GM18508 (cell line): Measurements from ENCODE around the gene SELENOM.
"Not testable (repeated sequence)": the region's sequence is repeated elsewhere in the genome, so short reads cannot be mapped to it uniquely, and the experiment has no call there.

Experiments
- ATAC-seq: cut with Tn5 transposase; IDR thresholded peaks from one replicate; pipeline ENCODE4 v1.9.1; 2021; ENCODE audit warnings: moderate number of reproducible peaks; ENCODE audit not compliant: insufficient read depth, unreplicated experiment

Gene SELENOM

DNA sequence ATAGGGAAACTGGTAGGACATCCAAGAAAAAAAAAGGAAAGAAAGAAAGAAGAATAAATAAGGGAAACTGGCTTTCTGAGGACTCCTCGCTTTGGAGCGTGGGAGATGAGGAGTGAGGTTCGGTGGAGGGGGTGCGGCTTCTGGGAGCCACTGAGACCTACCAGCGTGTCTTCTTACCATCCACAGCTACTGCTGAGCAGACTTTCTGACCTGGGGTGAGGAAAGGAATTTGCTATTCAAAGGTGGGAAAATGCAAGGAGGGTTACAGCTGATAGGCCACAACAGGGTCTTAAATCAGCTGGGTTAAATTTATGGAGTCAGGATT lies 488 bp upstream of the SELENOM start:
- ATAC-seq, result no peak

DNA sequence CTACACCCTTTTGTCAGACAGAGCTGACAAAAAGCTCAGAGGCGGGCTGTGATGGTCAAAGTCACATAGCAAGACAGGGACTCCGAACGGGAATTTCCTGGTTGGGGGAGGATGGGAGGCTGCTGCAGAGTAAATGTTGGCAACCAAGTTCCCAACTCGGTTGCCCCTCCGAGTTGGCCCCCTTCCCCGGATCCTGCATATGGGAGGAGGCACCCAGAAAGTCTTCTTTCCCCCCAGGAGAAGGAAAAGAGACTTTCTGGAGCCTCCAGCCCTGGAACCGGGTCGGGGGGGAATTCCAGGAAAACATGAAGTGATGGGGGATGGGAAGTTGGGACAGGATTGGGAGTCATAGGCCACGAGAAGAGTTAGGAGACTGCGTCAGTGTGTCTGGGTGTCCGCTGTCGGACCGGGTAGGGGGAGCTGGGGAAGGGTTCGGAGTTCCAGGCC lies 614 bp downstream of the SELENOM start:
- ATAC-seq, result no peak

DNA sequence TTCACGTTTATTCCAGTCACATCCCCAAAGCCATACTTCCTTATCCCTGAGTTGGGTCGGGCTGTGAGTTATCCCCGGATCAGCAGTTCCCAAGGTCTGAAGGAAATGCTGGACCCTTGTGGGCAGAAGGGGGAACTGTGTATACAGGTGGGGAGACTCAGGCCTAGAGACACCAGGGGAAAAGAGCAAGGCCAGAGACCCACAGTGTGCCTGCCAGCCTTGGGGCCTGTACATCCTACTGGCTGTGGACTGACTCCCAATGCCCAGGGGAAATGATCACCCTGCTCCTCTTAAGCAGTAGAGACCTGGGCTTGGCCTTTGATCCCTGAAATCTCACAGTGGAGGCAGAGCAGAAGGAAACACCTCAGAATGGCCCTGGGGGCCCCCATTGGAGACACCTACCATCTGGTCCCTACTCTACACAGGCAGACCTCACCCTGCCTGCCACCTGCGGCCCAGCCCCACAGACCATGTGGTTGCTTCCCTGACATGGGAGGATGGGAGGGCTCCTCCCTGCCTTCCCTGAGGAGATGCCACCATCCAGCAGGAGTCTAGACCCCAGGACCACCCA lies 1.3 kb downstream of the SELENOM start:
- ATAC-seq, result no peak

DNA sequence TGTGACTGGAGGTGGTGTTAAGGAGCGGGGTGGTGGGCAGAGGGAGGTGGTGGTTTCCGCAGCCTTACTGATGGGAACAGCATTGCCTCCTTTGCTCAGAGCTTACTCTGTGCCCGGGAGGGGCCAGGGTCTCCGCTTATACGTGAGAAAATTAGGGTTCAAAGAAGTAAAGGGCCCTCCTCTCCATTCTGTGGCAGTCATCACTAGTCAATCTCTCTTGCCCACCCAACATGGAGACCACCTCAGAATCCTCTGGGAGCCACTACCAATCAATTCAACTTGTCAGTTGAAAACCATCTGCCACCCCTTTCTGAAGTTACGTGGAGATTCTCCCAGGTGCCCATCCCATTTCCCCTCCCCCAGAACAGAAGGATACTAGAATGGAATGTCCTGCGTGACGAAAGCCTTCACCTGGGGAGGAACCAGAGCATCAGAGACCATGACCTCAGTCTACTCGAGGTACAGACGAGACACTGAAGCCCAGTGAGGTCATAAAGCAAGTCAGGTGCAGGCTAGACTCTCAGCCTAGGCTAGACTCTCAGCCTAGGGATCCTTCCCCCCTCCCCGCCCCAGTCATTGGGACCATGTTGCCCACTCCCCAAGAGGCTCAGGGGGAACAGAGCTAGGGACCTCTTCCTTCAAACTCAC lies 2.0 kb downstream of the SELENOM start:
- ATAC-seq, result no peak

DNA sequence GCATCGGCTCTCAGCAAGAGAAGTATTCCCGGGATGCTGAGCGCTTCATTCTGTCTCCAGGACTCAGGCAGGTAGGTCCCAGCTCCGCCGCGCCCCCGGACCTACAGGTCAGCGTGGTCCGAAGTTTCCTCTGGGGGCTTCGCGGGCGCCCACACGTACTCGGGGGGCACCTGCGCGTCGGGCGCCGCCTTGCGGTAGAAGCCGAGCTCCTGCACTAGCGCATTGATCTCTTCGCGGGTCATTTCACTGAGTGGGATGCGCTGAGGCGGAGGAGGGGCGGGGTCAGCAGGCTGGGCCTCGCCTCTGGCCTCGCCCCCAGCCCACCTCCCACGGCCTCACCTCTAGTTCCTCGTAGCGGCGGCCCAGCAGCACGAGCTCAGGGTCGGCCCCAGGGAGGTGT lies 2.5 kb downstream of the SELENOM start:
- ATAC-seq, result no peak

DNA sequence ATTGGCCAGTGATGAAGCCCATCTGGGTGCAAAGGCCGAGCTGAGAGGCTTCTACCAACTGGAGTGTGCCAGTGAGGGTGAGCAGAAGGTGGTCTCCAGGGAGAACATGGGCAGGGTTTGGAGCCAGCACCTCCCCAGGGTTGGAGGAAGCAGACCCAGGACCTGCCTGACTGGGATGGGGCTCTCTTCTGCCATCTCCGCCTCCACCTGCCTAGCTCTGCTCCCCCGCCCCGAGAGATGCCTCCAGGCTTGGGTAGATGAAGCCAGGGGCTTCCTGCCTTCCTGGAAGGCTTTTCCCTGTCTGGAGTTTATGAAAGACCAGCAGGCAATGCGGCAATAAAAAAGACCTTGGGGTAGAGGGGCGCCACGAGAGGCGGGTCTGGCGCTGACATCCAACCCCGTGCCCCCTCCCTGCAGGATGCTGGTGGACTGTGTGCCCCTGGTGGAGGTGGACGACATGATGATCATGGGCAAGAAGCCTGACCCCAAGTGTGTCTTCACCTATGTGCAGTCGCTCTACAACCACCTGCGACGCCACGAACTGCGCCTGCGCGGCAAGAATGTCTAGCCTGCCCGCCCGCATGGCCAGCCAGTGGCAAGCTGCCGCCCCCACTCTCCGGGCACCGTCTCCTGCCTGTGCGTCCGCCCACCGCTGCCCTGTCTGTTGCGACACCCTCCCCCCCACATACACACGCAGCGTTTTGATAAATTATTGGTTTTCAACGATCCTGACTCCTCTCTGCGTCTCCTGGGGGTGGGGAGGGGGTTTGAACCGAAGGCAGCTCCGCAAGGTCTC lies 3.3 kb downstream of the SELENOM start:
- no peak for ATAC-seq

DNA sequence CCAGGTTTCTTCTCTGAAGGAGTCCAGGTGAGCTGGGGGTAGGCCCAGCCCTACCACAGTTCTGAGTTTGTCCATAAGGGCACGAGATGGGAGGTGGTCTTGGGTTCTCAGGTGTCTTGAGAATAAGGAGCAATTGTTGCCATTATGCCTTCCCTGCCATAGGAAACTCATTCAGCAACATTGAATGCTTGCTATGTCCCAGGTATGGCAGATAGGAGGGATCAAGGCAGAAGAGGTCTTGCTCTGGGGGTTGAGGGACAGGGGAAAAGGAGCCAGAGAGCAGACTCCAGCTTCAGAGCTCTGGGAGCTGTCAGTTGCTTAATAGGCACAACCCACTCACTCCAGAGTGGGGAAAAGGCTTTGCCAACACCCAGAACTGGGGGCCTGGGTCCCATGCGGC lies 4.3 kb downstream of the SELENOM start:
- no peak for ATAC-seq

DNA sequence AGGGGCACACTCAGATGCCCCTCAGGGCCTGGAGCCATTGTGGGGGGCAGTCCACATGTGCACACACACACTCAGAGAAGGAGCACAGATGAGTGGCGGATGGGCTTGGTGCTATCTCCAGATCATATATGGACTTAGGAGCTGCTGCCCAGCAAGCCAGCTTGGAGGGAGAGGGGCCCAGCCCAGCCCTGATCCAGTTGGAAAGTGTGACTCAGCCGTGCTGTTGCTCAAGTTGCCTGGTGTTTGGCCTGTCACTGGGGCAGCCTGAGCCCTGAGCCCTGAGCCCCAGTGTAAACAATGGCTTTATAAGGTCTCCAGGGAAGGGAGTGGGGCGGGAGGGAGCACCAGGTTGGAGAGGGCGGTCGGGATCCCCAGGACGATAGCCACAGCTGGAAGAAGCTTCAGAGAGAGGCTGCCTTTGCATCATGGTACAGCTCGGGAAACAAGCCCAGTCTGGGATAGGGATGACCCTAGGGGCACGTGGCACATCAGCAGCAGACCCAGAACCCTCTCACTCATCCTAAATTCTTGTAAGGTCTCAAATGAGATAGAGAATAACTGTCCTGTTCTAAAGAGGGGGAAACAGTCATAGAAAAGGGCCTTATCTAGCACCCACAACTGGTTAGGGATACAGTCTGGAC lies 4.8 kb downstream of the SELENOM start:
- no peak for ATAC-seq

DNA sequence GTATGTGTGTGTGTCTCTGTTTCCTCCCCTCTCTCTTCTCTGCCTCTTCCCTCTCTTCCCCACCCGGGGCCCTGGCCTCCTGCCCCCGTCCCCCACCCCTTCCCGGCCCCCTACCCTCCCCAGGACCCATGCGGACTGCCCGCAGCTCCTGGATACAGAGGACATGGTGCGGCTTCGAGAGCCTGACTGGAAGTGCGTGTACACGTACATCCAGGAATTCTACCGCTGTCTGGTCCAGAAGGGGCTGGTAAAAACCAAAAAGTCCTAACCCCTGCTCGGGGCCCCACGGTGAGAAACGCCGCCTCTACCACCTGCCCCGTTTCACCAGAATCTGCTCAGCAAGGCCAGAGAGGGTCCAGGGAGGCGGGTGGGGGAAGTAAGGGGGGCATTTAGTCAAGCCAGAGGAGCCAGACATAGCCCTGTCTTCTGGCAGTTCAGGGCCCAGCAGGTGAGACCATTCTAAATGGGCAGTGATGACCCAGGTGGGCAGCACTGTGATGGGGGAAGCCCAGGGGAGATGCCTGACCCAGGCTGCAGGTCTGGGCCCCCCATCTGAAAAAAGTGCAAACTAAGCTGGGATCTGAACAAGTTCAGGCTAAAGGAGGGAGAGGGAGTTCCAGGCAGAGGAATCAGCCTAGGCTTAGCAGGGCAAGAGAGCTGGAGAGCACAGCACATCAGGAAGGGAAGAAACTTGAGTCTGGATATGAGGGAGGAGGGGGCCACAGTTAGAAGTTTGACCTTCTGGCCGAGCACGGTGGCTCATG lies 6.4 kb downstream of the SELENOM start:
- no peak for ATAC-seq

DNA sequence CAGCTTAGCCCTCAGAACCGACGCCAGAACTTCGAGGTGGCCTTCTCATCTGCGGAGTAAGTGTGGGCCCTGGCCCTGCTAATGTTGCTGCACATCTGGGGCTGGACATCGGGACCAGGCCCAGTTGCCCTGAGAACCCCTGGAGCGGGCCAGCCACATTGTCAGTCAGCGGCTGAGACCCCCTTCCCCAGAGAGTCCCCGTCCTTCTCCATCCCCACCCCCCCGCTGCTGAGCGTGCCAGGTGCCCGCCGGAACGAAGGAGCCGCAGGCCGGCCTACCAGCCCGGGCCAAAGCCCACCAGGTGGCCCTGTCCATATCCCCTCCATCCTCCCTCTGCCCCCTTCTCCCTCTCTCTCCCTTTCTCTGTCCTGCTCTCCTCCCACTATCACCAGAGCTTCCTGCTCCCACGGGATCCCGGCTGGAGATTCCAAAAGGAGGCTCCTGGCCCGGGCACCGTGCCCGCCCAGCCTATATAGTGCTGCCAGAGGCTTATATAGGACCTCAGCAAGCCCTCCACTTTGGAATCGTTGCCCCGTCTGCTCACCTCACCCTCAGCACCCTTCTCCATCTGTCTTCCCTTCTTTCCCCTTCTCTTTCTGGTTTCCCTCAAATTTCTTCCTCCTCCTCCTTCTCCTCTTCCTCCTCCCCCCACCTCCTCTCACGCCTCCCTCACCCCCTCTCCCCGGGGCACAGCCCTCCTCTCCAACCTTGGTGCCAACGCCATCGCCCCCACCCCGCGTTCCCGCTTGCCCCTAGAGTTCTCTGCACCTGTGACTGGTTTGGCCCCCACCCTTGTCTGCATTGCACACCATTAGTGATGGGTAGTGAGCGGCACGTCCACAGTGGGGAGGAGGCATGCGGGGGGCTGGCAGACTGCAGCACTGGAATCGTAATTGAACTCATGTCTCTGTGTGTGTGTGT lies 7.3 kb downstream of the SELENOM start:
- ATAC-seq, result no peak

DNA sequence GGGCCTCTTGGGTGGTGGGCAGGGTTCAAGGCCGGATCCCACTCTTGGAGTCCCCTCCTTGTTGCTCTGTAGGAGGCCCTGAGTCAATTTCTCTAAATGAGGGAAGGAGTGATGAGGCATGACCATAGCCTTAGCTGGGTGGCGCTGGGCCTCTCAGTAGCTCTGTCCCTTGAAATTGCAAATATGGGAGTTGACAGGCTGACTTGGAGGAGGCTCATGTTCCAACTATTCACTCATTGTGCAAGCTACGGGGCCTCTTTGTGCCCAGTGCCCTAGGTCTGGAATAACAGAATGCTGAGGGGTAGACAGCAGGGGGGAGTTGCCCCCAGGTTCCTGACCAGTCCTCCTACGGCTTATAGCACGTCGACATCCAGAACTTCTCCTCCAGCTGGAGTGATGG lies 8.0 kb downstream of the SELENOM start:
- ATAC-seq, result no peak

DNA sequence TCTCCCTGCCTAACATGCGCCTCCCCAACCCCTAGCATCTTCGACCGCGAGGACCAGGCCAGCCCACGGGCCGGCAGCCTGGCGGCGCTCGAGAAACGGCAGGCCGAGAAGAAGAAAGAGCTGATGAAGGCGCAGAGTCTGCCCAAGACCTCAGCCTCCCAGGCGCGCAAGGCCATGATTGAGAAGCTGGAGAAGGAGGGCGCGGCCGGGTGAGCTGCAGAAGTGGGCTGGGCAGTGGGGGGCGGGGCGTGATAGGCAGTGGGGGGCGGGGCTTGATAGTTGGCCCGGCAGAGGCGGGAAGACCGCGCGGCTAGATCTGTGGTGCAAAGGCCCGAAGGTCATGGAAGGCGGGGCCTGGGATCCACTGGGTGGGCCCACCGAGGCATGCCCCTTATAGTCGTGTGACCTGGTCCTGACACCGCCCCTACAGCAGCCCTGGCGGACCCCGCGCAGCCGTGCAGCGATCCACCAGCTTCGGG lies 8.7 kb downstream of the SELENOM start:
- ATAC-seq, result no peak

DNA sequence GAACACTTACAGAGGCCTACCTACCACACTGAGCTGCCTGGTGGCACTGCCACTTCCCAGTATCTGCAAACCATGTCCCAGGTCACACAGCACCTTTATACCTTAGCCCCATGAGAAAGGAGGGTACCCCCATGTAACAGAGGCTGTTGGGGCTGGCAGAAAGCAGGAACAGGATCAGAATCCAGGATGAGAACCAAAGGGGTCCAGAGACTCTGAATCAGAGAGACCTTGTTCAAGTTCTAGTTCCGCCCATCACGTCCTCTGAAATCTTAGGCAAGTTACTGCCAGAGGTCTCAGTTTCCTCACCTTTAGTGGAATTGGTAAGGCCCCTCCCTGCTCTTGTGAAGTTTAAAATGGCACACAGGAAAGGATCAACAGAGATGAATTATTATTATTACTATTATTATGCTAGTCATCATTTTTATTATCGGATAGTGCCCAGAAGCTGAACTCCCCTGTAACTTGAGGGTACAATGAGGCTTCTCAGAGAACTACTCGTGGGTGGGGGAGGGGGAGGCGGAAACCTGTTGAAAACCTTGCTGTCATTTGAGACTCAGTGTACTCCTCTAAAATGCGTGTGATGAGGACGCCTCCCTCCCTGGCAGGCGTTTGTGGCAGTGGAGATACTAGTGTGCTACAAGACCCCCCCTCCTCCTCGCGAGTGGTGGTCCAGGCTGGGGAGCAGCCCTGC lies 9.3 kb downstream of the SELENOM start:
- no peak for ATAC-seq

DNA sequence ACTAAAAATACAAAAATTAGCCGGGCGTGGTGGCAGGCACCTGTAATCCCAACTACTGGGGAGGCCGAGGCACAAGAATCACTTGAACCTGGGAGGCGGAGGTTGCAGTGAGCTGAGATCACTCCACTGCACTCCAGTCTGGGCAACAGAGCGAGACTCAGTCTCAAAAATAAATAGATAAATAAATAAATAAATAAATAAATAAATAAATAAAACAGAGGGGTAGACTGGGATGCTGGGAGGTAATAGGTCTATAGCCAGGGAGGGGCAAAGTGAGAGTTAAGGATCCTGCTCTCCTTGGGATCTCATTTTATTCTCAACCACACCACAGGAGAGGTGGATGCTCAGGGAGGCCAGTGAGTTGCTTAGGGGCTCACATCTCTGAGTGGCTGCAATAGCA lies 9.8 kb downstream of the SELENOM start:
- ATAC-seq, result not testable (repeated sequence)

DNA sequence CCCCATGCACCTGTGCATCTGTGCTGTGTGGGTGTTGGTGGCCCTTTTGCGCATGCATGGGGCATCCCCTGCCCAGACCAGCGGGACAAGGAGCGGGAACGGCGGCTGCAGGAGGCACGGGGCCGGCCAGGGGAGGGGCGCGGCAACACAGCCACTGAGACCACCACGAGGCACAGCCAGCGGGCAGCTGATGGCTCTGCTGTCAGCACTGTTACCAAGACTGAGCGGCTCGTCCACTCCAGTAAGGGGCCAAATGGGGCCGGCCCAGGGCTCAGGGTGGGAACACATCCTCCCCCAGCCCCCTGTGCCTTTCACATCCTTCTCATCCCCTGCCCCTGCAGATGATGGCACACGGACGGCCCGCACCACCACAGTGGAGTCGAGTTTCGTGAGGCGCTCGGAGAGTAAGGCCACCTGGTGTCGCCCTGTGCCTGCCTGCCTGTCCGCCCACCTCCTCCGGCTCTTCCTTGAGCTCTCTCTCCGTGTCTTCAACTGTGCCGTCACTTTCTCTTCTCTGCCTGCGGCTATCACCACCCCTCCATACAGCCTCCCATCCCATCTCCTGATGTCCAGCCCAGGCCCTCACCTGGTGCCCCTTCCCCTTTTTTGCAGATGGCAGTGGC lies 10.6 kb downstream of the SELENOM start:
- ATAC-seq, result no peak

DNA sequence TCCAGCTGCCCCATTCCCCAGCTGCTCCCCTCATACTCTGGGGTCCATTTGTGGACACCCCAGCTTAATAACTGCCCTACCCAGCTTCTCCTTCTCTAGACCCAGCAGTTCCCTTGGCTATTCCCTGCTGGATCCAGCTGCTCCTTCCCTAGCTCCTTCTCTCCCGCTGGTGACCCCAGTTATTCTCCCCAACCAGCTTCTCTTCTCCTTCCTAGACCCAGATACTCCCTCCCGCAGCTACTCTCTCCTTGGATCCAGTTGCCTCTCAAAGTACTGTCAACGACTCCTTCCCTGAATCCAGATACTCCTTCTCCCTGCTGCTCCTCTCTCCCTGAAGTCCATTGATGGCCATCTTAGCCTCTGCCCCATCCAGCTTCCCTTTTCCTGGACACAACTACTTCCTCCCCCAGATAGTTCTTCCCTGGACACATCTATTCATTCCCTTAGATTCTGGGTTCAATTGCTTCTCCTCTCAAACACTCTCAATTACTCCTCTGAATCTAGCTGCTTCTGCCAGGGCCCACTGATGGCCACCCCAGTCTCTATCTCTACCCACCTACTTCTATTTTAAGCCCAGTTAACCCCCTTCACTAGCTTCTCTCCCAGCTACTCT lies 11.6 kb downstream of the SELENOM start:
- no peak for ATAC-seq

DNA sequence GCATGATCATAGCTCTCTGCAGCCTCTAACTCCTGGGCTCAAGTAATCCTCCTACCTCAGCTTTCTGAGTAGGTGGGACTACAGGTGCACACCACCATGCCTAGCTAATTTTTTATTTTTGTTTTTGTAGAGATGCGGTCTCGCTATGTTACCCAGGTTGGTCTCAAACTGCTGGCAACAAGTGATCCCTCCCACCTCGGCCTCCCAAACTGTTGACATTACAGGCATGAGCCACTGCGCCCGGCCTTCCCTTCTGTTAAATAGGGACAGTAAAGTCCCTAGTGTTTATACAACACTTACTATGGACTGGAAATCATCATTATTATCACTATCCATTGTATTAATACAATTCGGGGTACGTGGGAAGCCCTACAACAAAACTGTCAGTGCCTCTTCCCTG lies 12.6 kb downstream of the SELENOM start:
- no peak for ATAC-seq

DNA sequence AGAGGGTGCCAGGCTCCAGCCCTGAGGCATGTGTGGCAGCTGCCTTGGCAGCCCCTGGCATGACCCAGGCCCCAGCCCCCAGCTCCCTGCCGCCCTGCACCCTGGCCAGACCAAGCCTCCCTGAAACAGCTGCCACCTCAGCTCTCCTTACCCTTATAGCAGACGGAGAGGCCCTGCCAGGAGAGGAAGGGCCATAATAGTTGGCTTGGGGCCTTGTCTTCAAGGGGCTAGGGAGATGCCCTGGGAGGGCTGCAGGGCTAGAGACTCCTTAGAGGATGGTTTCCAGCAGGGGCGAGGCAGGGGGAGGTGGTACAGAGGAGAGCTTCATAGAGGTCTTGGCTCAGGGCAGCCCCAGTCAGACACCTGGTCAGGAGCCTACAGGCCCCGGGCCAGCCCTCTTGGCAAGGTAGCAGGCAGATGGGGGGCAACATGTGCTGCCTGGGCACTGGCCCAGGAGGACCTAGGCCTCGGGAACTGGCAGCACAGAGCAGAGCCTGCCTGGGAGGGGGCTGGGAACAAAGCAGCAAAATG lies 13.3 kb downstream of the SELENOM start:
- ATAC-seq, result no peak
